ENCODE results near the gene ACAD8. TPM values are rescaled to one million over a fixed set of nuclear protein-coding genes. Genes with fewer than 3 reads are reported as not detected.
"Not testable (repeated sequence)": the region's sequence is repeated elsewhere in the genome, so short reads cannot be mapped to it uniquely, and the experiment has no call there.

Gene ACAD8
- polyA plus RNA-seq, 4 donors = 41.6 to 48.1 (median 44.6) TPM

- no peak for DNase-seq (ENCODE audit: low read depth in 4 of 4, low spot score in 3 of 4)
These were observed 15.8 kb upstream of the ACAD8 start for GRCh38 chr11:134237557-134237922.

GRCh38 chr11:134238956-134239355 is 14.4 kb upstream of the ACAD8 start:
- DNase-seq (ENCODE audit: low read depth in 4 of 4, low spot score in 3 of 4) = no peak

GRCh38 chr11:134240592-134240991 is 12.8 kb upstream of the ACAD8 start:
- no peak for DNase-seq (ENCODE audit: low read depth in 4 of 4, low spot score in 3 of 4)

GRCh38 chr11:134242376-134242775 is 11.0 kb upstream of the ACAD8 start:
- DNase-seq (ENCODE audit: low read depth in 4 of 4, low spot score in 3 of 4) = no peak

GRCh38 chr11:134243913-134244312 is 9.5 kb upstream of the ACAD8 start:
- no peak for DNase-seq (ENCODE audit: low read depth in 4 of 4, low spot score in 3 of 4)

GRCh38 chr11:134244593-134244992 is 8.8 kb upstream of the ACAD8 start:
- no peak for DNase-seq (ENCODE audit: low read depth in 4 of 4, low spot score in 3 of 4)

- DNase-seq (ENCODE audit: low read depth in 4 of 4, low spot score in 3 of 4) = no peak
These were observed 7.9 kb upstream of the ACAD8 start for GRCh38 chr11:134245434-134245833.

- no peak for DNase-seq (ENCODE audit: low read depth in 4 of 4, low spot score in 3 of 4)
These were observed 7.3 kb upstream of the ACAD8 start for GRCh38 chr11:134246100-134246499.

GRCh38 chr11:134246678-134247077 is 6.7 kb upstream of the ACAD8 start:
- DNase-seq (ENCODE audit: low read depth in 4 of 4, low spot score in 3 of 4) = no peak

- DNase-seq (ENCODE audit: low read depth in 4 of 4, low spot score in 3 of 4) = no peak
These were observed 4.4 kb upstream of the ACAD8 start for GRCh38 chr11:134248910-134249480.

- no peak for DNase-seq (ENCODE audit: low read depth in 4 of 4, low spot score in 3 of 4)
These were observed 3.1 kb upstream of the ACAD8 start for GRCh38 chr11:134250246-134250645.

- no peak for DNase-seq (ENCODE audit: low read depth in 4 of 4, low spot score in 3 of 4)
These were observed 2.7 kb upstream of the ACAD8 start for GRCh38 chr11:134250675-134251074.

GRCh38 chr11:134252346-134253187 is 801 bp upstream of the ACAD8 start:
- no peak for DNase-seq (ENCODE audit: low read depth in 4 of 4, low spot score in 3 of 4)

GRCh38 chr11:134254433-134255183 is 1.2 kb downstream of the ACAD8 start:
- no peak for DNase-seq (ENCODE audit: low read depth in 4 of 4, low spot score in 3 of 4)

- DNase-seq (ENCODE audit: low read depth in 4 of 4, low spot score in 3 of 4) = not testable (repeated sequence)
These were observed 1.8 kb downstream of the ACAD8 start for GRCh38 chr11:134255184-134255561.

- DNase-seq (ENCODE audit: low read depth in 4 of 4, low spot score in 3 of 4) = no peak
These were observed 3.7 kb downstream of the ACAD8 start for GRCh38 chr11:134257101-134257500.

- DNase-seq (ENCODE audit: low read depth in 4 of 4, low spot score in 3 of 4) = no peak
These were observed 5.2 kb downstream of the ACAD8 start for GRCh38 chr11:134258577-134258976.

GRCh38 chr11:134260503-134260902 is 7.1 kb downstream of the ACAD8 start:
- no peak for DNase-seq (ENCODE audit: low read depth in 4 of 4, low spot score in 3 of 4)

GRCh38 chr11:134260983-134261382 is 7.6 kb downstream of the ACAD8 start:
- no peak for DNase-seq (ENCODE audit: low read depth in 4 of 4, low spot score in 3 of 4)

- DNase-seq (ENCODE audit: low read depth in 4 of 4, low spot score in 3 of 4) = no peak
These were observed 8.5 kb downstream of the ACAD8 start for GRCh38 chr11:134261626-134262488.

Measured in right renal pelvis (tissue), 4 donors.